ENCODE measurements around the gene GDF10.

- TF ChIP-seq POLR2A (IDR thresholded peaks at IDR 0.05), result no peak
- TF ChIP-seq, protein P1, sequence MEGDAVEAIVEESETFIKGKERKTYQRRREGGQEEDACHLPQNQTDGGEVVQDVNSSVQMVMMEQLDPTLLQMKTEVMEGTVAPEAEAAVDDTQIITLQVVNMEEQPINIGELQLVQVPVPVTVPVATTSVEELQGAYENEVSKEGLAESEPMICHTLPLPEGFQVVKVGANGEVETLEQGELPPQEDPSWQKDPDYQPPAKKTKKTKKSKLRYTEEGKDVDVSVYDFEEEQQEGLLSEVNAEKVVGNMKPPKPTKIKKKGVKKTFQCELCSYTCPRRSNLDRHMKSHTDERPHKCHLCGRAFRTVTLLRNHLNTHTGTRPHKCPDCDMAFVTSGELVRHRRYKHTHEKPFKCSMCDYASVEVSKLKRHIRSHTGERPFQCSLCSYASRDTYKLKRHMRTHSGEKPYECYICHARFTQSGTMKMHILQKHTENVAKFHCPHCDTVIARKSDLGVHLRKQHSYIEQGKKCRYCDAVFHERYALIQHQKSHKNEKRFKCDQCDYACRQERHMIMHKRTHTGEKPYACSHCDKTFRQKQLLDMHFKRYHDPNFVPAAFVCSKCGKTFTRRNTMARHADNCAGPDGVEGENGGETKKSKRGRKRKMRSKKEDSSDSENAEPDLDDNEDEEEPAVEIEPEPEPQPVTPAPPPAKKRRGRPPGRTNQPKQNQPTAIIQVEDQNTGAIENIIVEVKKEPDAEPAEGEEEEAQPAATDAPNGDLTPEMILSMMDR (IDR thresholded peaks at IDR 0.05), result no peak
These were observed 29.9 kb downstream of the GDF10 start for GRCh38 chr10:47329855-47330254.

Data from lower leg skin (tissue), 3 donors.